H1 (cell line): Measurements from ENCODE around the gene QDPR.

ENCODE experiments used
- CEBPB ChIP-seq: IDR thresholded peaks from 2 replicates; pipeline ENCODE4 v1.6.1; 2012; ENCODE audit warnings: low read depth, low read length
- CTCF ChIP-seq, 3 experiments: IDR thresholded peaks; 1 replicate in 2 of 3; 2 replicates in 1 of 3; pipeline versions ENCODE4 v1.5.1 to v1.6.1; 2011; ENCODE audit warnings: low read length in 3 of 3, mild to moderate bottlenecking in 3 of 3, inconsistent platforms in 2 of 3, low read depth in 1 of 3, moderate library complexity in 1 of 3; ENCODE audit not compliant: insufficient read depth in 1 of 3; ENCODE audit errors: control extremely low read depth in 1 of 3
- EGR1 ChIP-seq: IDR thresholded peaks from 2 replicates; pipeline ENCODE4 v1.6.1; 2011; ENCODE audit warnings: low read depth, low read length, borderline replicate concordance
- POLR2AphosphoS5 ChIP-seq: IDR thresholded peaks from 2 replicates; pipeline ENCODE4 v1.6.1; 2011; ENCODE audit warnings: low read depth, low read length
- TAF7 ChIP-seq: optimal IDR thresholded peaks from 2 replicates; pipeline ENCODE3; 2011; ENCODE audit warnings: low read depth, mild to moderate bottlenecking, inconsistent platforms, low read length, moderate library complexity, borderline replicate concordance
- TCF12 ChIP-seq: IDR thresholded peaks from 2 replicates; pipeline ENCODE4 v1.6.1; 2011; ENCODE audit warnings: low read depth, mild to moderate bottlenecking, low read length

- TF ChIP-seq TAF7 = no peak
- TF ChIP-seq CTCF (IDR thresholded peaks at IDR 0.05; ENCODE audit: control extremely low read depth in 1 of 3, insufficient read depth in 1 of 3, low read depth in 1 of 3, low read length in 3 of 3) = no peak
- no peak for TF ChIP-seq TCF12
- no peak for TF ChIP-seq EGR1
- TF ChIP-seq CEBPB = no peak
- no peak for TF ChIP-seq POLR2AphosphoS5
Measured at GRCh38 chr4:17546222-17546621, 34.3 kb upstream of the QDPR start.
